B cell (primary cell): ENCODE results near the gene TICAM1.
"Not testable (repeated sequence)": the region's sequence is repeated elsewhere in the genome, so short reads cannot be mapped to it uniquely, and the experiment has no call there.

Experiments
- CTCF ChIP-seq: fragments of 200-600 bp; IDR thresholded peaks from one replicate; pipeline ENCODE4 v1.8.0; 2022; ENCODE audit warnings: antibody characterized with exemption, mild to moderate bottlenecking
- EZH2 ChIP-seq: IDR thresholded peaks from 2 replicates; pipeline ENCODE4 v1.6.1; 2012; ENCODE audit warnings: borderline replicate concordance, low read depth, mild to moderate bottlenecking, moderate library complexity, low read length; ENCODE audit not compliant: insufficient read depth, poor library complexity, severe bottlenecking

- TF ChIP-seq CTCF, EZH2: not testable (repeated sequence)
Observed at GRCh38 chr19:4792019-4792865, 39.3 kb downstream of the TICAM1 start.
